ENCODE results near the gene BEND3. TPM values are rescaled to one million over a fixed set of nuclear protein-coding genes. Genes with fewer than 3 reads are reported as not detected.

Gene BEND3
- total RNA-seq, 1 donor from 2014 or later: 7.7 TPM

DNA sequence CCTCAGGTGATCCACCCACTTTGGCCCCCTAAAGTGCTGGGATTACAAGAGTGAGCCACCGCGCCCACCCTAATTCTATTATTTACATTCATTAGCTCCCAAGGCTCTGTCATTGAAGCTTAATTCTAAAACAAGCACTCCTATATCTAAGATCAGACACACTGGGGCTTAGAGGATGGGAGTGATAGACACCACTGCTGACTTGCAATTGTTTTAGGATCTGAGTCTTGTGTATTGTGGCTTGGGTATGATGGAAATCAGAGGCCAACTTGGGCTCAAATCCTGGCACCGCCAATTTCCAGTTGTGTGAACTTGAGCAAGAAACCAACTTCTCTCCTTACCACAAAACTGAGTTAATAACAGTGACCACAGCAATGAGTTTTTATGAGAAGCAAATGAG is 52.6 kb downstream of the BEND3 start:
- Histone ChIP-seq H3K4me3 (ENCODE audit: low read depth, low read length) (no peak overlapping the region), H3K36me3 (ENCODE audit: control insufficient read depth, insufficient read depth, low read length) (no peaks in the 10 kb centered on the region), H3K27me3 (ENCODE audit: control insufficient read depth, insufficient read depth, low read length) (peaks cover 8% of the 10 kb centered on the region)
- no peak for DNase-seq (ENCODE audit: low read depth)
- TF ChIP-seq, protein P1, sequence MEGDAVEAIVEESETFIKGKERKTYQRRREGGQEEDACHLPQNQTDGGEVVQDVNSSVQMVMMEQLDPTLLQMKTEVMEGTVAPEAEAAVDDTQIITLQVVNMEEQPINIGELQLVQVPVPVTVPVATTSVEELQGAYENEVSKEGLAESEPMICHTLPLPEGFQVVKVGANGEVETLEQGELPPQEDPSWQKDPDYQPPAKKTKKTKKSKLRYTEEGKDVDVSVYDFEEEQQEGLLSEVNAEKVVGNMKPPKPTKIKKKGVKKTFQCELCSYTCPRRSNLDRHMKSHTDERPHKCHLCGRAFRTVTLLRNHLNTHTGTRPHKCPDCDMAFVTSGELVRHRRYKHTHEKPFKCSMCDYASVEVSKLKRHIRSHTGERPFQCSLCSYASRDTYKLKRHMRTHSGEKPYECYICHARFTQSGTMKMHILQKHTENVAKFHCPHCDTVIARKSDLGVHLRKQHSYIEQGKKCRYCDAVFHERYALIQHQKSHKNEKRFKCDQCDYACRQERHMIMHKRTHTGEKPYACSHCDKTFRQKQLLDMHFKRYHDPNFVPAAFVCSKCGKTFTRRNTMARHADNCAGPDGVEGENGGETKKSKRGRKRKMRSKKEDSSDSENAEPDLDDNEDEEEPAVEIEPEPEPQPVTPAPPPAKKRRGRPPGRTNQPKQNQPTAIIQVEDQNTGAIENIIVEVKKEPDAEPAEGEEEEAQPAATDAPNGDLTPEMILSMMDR (IDR thresholded peaks at IDR 0.05; ENCODE audit: insufficient read depth, low read length, poor library complexity, severe bottlenecking): no peak

DNA sequence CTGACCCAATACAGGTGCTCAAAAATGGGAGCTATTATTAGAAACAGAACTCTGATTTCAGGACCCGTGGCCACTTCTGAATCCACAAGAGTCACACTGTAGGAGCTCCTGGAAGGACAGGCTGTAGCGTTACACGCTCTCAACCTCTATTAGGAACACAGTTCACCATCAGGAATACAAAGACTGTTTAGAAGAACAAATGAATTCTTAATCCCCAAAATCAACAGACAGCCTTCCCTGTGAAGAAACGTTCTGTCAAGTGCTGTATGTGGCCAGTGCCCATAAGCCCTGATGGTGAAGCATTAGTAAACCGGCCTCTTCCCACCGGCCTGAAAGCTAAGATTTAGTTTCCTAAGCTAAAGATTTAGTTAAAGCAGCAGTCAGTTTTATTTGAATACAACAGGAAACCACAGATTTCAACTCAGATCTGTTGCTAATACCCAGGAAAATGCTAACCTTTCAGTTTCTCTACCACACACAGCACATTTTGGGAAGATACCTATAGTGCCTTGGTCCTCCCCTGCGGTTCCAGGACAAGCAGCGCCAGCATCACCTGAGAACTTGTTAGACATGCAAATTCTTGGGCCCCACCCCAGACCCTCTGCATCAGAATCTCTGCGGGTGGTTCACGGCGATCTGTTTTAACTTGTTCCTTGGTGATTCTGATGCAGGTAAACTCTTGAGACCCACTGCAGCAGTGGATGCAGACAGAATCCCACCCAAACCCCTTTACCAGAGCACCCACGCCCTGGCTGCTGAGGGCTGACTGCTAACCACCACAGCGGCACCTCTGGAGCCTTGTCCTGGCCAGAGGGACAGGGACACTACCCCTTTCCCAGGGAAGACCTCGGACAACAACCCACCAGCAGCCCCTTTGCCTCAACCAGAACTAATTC is 53.9 kb downstream of the BEND3 start:
- TF ChIP-seq, protein P1 (IDR thresholded peaks at IDR 0.05; ENCODE audit: insufficient read depth, low read length, poor library complexity, severe bottlenecking): no peak
- no peaks in the 10 kb centered on the region for H3K36me3 ChIP-seq (ENCODE audit: control insufficient read depth, insufficient read depth, low read length)
- H3K27me3 ChIP-seq (ENCODE audit: control insufficient read depth, insufficient read depth, low read length): peaks cover 8% of the 10 kb centered on the region
- DNase-seq (ENCODE audit: low read depth): no peak
- no peak overlapping the region for H3K4me3 ChIP-seq (ENCODE audit: low read depth, low read length)

DNA sequence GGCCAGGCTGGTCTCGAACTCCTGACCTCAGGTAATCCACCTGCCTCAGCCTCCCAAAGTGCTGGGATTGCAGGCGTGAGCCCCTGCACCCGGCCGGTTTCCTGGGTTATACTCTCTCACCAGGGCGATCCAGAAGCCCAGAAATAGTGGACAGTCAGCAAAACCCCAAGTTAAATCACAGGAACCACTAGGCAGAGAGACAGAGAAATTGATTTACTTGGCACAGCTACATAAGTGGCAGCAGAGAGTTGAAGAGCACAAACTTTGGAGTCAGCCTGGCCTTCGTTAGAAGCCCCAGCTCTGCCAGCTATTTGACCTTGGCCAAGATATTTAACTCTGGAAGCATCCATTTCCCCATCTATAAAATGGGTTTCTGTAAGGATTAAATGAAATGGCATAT is 54.6 kb downstream of the BEND3 start:
- H3K36me3 ChIP-seq (ENCODE audit: control insufficient read depth, insufficient read depth, low read length): no peaks in the 10 kb centered on the region
- DNase-seq (ENCODE audit: low read depth): no peak
- H3K27me3 ChIP-seq (ENCODE audit: control insufficient read depth, insufficient read depth, low read length): peaks cover 8% of the 10 kb centered on the region
- H3K4me3 ChIP-seq (ENCODE audit: low read depth, low read length): no peak overlapping the region
- TF ChIP-seq, protein P1 (IDR thresholded peaks at IDR 0.05; ENCODE audit: insufficient read depth, low read length, poor library complexity, severe bottlenecking): no peak

DNA sequence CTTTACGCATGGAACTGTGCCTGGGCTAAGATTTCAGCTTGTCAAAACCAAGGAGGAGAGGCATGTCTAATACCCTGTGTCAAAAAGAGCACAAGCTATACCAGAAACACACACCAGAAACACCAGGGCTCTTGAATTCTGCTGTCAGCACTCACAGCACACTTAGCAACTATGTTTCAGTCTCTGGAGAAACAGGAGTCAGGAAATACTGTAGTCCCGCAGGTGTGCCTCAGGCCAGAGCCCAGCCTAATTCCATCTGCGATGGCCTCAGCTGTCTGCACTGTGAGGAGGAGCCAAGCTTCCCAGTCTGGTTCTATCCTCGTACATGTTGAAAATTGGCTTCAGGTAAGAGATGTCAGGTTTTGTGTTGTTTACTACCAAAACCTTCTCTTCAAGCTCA is 55.7 kb downstream of the BEND3 start:
- TF ChIP-seq, protein P1 (IDR thresholded peaks at IDR 0.05; ENCODE audit: insufficient read depth, low read length, poor library complexity, severe bottlenecking): no peak
- no peak for DNase-seq (ENCODE audit: low read depth)
- Histone ChIP-seq H3K36me3 (ENCODE audit: control insufficient read depth, insufficient read depth, low read length) (no peaks in the 10 kb centered on the region), H3K4me3 (ENCODE audit: low read depth, low read length) (no peak overlapping the region), H3K27me3 (ENCODE audit: control insufficient read depth, insufficient read depth, low read length) (peaks cover 8% of the 10 kb centered on the region)

DNA sequence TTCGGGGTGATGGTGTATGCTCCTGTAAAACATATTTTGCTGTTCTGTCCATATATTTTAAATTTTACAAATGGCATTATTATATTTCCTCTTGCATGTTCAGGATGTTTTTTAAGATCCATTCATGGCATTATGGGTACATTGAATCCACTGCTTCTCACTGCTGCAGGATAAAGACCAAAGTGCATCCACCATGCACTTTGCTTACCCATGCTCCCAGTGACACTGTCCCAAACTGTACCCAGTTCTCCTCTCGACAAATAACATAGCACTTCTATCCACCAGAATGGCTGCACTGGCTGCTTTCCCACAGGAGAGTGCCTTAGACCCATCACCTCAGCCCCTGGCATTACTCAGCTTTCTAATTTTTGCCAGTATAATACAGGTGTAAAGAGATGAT is 57.6 kb downstream of the BEND3 start:
- Histone ChIP-seq H3K27me3 (ENCODE audit: control insufficient read depth, insufficient read depth, low read length) (peaks cover 8% of the 10 kb centered on the region), H3K4me3 (ENCODE audit: low read depth, low read length) (no peak overlapping the region), H3K36me3 (ENCODE audit: control insufficient read depth, insufficient read depth, low read length) (no peaks in the 10 kb centered on the region)
- TF ChIP-seq, protein P1 (IDR thresholded peaks at IDR 0.05; ENCODE audit: insufficient read depth, low read length, poor library complexity, severe bottlenecking): no peak
- DNase-seq (ENCODE audit: low read depth): no peak

DNA sequence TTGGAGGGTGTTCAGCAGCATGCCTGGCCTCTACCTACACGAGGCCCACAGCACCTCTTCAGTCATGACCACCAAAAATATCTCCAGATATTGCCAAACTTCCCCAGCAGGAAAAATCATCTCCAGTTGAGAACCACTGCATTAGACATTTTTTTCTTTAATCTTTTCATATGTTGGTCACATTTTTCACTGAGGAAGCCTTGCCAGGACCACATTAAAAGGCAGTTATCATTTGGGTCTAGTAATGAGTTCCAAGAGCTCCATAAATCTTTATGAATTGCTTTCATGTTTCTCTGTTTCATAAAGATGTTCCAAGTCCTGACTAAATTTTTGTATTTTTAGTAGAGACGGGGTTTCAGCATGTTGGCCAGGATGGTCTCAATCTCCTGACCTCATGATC is 58.5 kb downstream of the BEND3 start:
- H3K27me3 ChIP-seq (ENCODE audit: control insufficient read depth, insufficient read depth, low read length): peaks cover 7% of the 10 kb centered on the region
- DNase-seq (ENCODE audit: low read depth): no peak
- TF ChIP-seq, protein P1 (IDR thresholded peaks at IDR 0.05; ENCODE audit: insufficient read depth, low read length, poor library complexity, severe bottlenecking): no peak
- H3K36me3 ChIP-seq (ENCODE audit: control insufficient read depth, insufficient read depth, low read length): no peaks in the 10 kb centered on the region
- H3K4me3 ChIP-seq (ENCODE audit: low read depth, low read length): no peak overlapping the region
